ENCODE measurements around the gene ARHGEF17.

DNA sequence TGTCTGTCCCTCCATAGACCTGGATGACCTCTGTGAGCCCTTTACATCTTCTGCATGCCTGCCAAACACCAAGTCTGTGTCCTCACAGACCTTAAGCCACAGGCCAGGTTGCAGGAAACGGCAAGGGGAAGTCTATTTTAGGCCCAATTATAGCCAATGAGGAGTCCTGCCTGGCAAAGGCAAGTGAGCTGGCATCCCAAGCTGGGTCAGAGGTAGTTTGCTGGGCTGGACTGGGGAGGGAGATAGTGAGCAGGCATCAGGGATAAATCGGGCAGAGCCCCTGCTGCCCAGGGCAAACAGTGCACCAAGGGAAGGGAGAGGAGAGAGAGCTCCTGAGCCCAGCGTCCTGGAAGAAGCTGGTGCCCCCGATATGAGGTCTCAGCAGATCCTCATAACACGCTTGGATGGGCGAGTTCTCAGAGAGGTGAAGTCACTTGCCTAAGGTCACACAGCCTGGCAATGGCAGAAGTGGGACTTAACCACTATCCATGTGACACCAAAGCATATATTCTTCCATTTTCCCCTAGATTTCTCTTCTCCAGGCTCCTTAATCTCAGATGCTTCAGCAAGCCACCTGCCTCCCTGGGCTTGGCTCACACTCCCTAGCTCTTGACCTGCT, 64.4 kb downstream of the ARHGEF17 start:
- no peak for TF ChIP-seq POLR2A (IDR thresholded peaks at IDR 0.05)
- TF ChIP-seq, protein P1, sequence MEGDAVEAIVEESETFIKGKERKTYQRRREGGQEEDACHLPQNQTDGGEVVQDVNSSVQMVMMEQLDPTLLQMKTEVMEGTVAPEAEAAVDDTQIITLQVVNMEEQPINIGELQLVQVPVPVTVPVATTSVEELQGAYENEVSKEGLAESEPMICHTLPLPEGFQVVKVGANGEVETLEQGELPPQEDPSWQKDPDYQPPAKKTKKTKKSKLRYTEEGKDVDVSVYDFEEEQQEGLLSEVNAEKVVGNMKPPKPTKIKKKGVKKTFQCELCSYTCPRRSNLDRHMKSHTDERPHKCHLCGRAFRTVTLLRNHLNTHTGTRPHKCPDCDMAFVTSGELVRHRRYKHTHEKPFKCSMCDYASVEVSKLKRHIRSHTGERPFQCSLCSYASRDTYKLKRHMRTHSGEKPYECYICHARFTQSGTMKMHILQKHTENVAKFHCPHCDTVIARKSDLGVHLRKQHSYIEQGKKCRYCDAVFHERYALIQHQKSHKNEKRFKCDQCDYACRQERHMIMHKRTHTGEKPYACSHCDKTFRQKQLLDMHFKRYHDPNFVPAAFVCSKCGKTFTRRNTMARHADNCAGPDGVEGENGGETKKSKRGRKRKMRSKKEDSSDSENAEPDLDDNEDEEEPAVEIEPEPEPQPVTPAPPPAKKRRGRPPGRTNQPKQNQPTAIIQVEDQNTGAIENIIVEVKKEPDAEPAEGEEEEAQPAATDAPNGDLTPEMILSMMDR (IDR thresholded peaks at IDR 0.05) = no peak

All from thyroid gland (tissue), 4 donors.